A549 (cell line): ENCODE results near the gene CIAO2A. TPM values are rescaled to one million over a fixed set of nuclear protein-coding genes. Genes with fewer than 3 reads are reported as not detected.

Experiments used
- ATAC-seq, 2 experiments: fragments of 200-7000 bp in 1 of 2; fragments of >200 bp in 1 of 2; cut with Nextera tagmentation in 1 of 2; cut with Tn5 transposase in 1 of 2; 3 replicates each; pipeline versions ENCODE4 v1.8.0 to v1.9.1; 2018 to 2020; ENCODE audit warnings: mild to moderate bottlenecking in 1 of 2, moderate library complexity in 1 of 2
- CTCF ChIA-PET: fragments of 300-600 bp; sonication (Branson Sonifier 250); formaldehyde crosslinking; extraction: SDS; loops from one replicate; lab custom pipeline; 2021; ENCODE audit warnings: antibody characterized with exemption, inconsistent platforms; lab: Yijun Ruan, JAX
- POLR2A ChIA-PET: fragments of 350-600 bp; formaldehyde crosslinking; extraction: SDS; loops from one replicate; lab custom pipeline; 2021; ENCODE audit warnings: antibody characterized with exemption, inconsistent platforms; lab: Yijun Ruan, JAX
- DNase-seq, 2 experiments: peaks; one replicate each; pipeline versions ENCODE4 v3.0.0 to v3.0.0-alpha.2; 2011 to 2016; ENCODE audit warnings: low read depth in 1 of 2, low spot score in 1 of 2
- FAIRE-seq: peaks from 2 replicates; lab custom pipeline; 2011; peaks lifted over from hg19 to GRCh38; lab: Jason Lieb, UNC
- H3K27ac ChIP-seq, 2 experiments: fragments of >200 bp; sonication (Bioruptor Twin); formaldehyde crosslinking; 3 replicates each; pipeline ENCODE4 v1.5.1; 2016 to 2017
- H3K4me1 ChIP-seq: fragments of >200 bp; sonication (Bioruptor Twin); formaldehyde crosslinking; 3 replicates; pipeline ENCODE4 v1.6.1; 2016
- H3K4me2 ChIP-seq: fragments of >200 bp; sonication (Bioruptor Twin); formaldehyde crosslinking; 3 replicates; pipeline ENCODE4 v1.6.1; 2016
- H3K4me3 ChIP-seq: fragments of >200 bp; sonication (Bioruptor Twin); formaldehyde crosslinking; 3 replicates; pipeline ENCODE4 v1.5.1; 2016
- H3K9me3 ChIP-seq: fragments of >200 bp; sonication (Bioruptor Twin); formaldehyde crosslinking; 3 replicates; pipeline ENCODE4 v1.6.1; 2016
- BHLHE40 ChIP-seq: IDR thresholded peaks from 2 replicates; pipeline ENCODE4 v1.6.1; 2012; ENCODE audit warnings: low read depth, low read length, inconsistent platforms
- CBX2 ChIP-seq: fragments of 200-600 bp; sonication (generic); IDR thresholded peaks from 2 replicates; pipeline ENCODE4 v1.6.1; 2016; ENCODE audit warnings: low read depth, mild to moderate bottlenecking, borderline replicate concordance
- CHD4 ChIP-seq: fragments of 200-600 bp; sonication (generic); IDR thresholded peaks from 2 replicates; pipeline ENCODE4 v1.6.1; 2016; ENCODE audit warnings: antibody characterized with exemption, mild to moderate bottlenecking, borderline replicate concordance
- EP300 ChIP-seq, 2 experiments: fragments of >200 bp; sonication (Bioruptor Twin); formaldehyde crosslinking; IDR thresholded peaks; 2 replicates in 1 of 2; 3 replicates in 1 of 2; pipeline ENCODE4 v1.6.1; 2016 to 2017
- ESRRA ChIP-seq: fragments of 150-350 bp; IDR thresholded peaks from 2 replicates; pipeline ENCODE4 v1.6.1; 2014; ENCODE audit warnings: mild to moderate bottlenecking, low read length, borderline replicate concordance
- FOXS1 ChIP-seq: fragments of 250-450 bp; sonication (Bioruptor Pico); IDR thresholded peaks from 2 replicates; pipeline ENCODE4 v1.5.0; 2020; ENCODE audit warnings: mild to moderate bottlenecking, moderate library complexity
- GATA3 ChIP-seq: IDR thresholded peaks from 2 replicates; pipeline ENCODE4 v1.6.1; 2012; ENCODE audit warnings: borderline replicate concordance
- HEYL ChIP-seq: fragments of 250-450 bp; sonication (Bioruptor Pico); IDR thresholded peaks from 2 replicates; pipeline ENCODE4 v1.8.0; 2021; ENCODE audit warnings: mild to moderate bottlenecking, moderate library complexity
- JUN ChIP-seq, 2 experiments: fragments of >200 bp; sonication (Bioruptor Twin); formaldehyde crosslinking; IDR thresholded peaks; 2 replicates in 1 of 2; 3 replicates in 1 of 2; pipeline ENCODE4 v1.6.1; 2016 to 2017
- MAFK ChIP-seq: fragments of 450-650 bp; IDR thresholded peaks from 2 replicates; pipeline ENCODE4 v1.6.1; 2014; ENCODE audit not compliant: partially characterized antibody
- NFE2L2 ChIP-seq: fragments of 150-350 bp; conservative IDR thresholded peaks from 2 replicates; pipeline ENCODE4 v1.6.1; 2014; ENCODE audit warnings: low read length
- NPAS2 ChIP-seq: fragments of 250-450 bp; sonication (Bioruptor Pico); IDR thresholded peaks from 2 replicates; pipeline ENCODE4 v1.8.0; 2022; ENCODE audit warnings: mild to moderate bottlenecking, moderate library complexity, borderline replicate concordance
- PHF8 ChIP-seq: fragments of 200-600 bp; sonication (generic); IDR thresholded peaks from 2 replicates; pipeline ENCODE4 v1.6.1; 2016; ENCODE audit warnings: low read depth, mild to moderate bottlenecking, antibody characterized with exemption, moderate library complexity, borderline replicate concordance
- POLR2A ChIP-seq: IDR thresholded peaks from 2 replicates; pipeline ENCODE4 v1.6.1; 2012; ENCODE audit warnings: mild to moderate bottlenecking, low read length
- RAD21 ChIP-seq, 2 experiments: fragments of >200 bp in 1 of 2; sonication (Bioruptor Twin) in 1 of 2; formaldehyde crosslinking in 1 of 2; IDR thresholded peaks in 1 of 2; conservative IDR thresholded peaks in 1 of 2; 2 replicates in 1 of 2; 3 replicates in 1 of 2; pipeline ENCODE4 v1.6.1; 2012 to 2018; ENCODE audit warnings: inconsistent platforms in 1 of 2
- RFX5 ChIP-seq: fragments of 450-650 bp; IDR thresholded peaks from 2 replicates; pipeline ENCODE4 v1.7.1; 2014; ENCODE audit warnings: antibody characterized with exemption, mild to moderate bottlenecking, moderate library complexity
- SMC3 ChIP-seq: fragments of >200 bp; sonication (Bioruptor Twin); formaldehyde crosslinking; IDR thresholded peaks from 3 replicates; pipeline ENCODE4 v1.6.1; 2018; ENCODE audit warnings: inconsistent platforms
- SREBF2 ChIP-seq: fragments of 450-650 bp; IDR thresholded peaks from 2 replicates; pipeline ENCODE4 v1.6.1; 2014; ENCODE audit warnings: mild to moderate bottlenecking, moderate library complexity
- TFCP2L1 ChIP-seq: fragments of 250-450 bp; sonication (Bioruptor Pico); IDR thresholded peaks from 2 replicates; pipeline ENCODE4 v1.5.0; 2021; ENCODE audit warnings: mild to moderate bottlenecking
- ZNF302 ChIP-seq: fragments of 250-450 bp; sonication (Bioruptor Pico); IDR thresholded peaks from 2 replicates; pipeline ENCODE4 v1.9.0; 2021; ENCODE audit warnings: inconsistent platforms, mild to moderate bottlenecking, moderate library complexity
- WGBS: methylation state at CpG from one replicate; pipeline ENCODE4 v1.1.6; 2017; ENCODE audit errors: missing lambda C conversion rate; 5-methylcytosine and 5-hydroxymethylcytosine counted together
- polyA plus RNA-seq, 4 experiments: library from polyadenylated mRNA; depleted of rRNA in 3 of 4; stranded (reverse); fragments of >200 nt; fragmentation: RNase III in 1 of 4; extraction: RNeasy Plus Mini Kit Qiagen cat#74134 plus additional on column Dnase treatment in 1 of 4; gene quantifications; 2 replicates in 3 of 4; 3 replicates in 1 of 4; pipeline ENCODE4 v1.2.3, GENCODE V29; 2011 to 2017
- TF ChIP-seq, protein P1 (sequence below): fragments of >200 bp; sonication (Bioruptor Twin); formaldehyde crosslinking; IDR thresholded peaks from 3 replicates; pipeline ENCODE4 v1.6.1; 2016
- TF ChIP-seq, protein P2 (sequence below): fragments of 200-600 bp; sonication (generic); IDR thresholded peaks from 2 replicates; pipeline ENCODE4 v1.6.1; 2016; ENCODE audit warnings: antibody characterized with exemption, mild to moderate bottlenecking, moderate library complexity
- TF ChIP-seq, protein P3 (sequence below): IDR thresholded peaks from 2 replicates; pipeline ENCODE4 v1.6.1; 2012
- TF ChIP-seq, protein P4 (sequence below): fragments of 450-650 bp; IDR thresholded peaks from 2 replicates; pipeline ENCODE4 v1.6.1; 2014; ENCODE audit warnings: antibody characterized with exemption

CIAO2A gene
- polyA plus RNA-seq, 2 of the 4 experiments (the other 2 are of a cell fraction) = 156 to 231 TPM

DNA sequence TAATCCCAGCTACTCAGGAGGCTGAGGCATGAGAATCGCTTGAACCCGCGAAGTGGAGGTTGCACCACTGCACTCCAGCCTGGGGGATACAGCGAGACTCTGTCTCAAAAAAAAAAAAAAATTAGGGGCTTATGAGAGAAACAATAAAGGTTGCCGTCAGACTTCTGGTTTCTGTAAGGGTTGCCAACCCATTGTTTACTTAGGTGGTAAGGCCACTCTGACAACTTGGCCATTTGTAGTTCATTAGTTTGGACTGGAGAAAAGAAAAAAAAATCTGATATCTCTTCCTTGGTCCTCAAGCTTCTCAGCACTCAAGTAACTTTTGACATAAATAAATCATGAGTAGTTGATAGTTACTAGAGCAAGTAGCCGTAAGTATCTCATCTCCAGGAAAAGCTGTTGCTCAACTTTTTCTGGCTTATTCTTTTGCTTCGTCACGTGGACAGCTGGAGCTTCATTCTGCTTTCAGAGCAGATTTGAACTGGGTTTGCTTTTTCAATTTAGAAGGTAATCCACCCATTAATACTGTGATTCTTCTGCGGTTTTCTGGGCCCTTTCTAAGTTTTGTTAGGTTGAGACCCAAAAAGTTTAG lies 11.6 kb upstream of the CIAO2A start:
- Histone ChIP-seq H3K4me2 (no peak overlapping the region), H3K4me3 (no peak overlapping the region), H3K9me3 (no peaks in the 10 kb centered on the region), H3K27ac (no peak overlapping the region), H3K4me1 (peaks cover 11% of the 10 kb centered on the region; the same call in 2 of the 3 replicates)
- no peak for DNase-seq
- ChIA-PET POLR2A (interaction anchor here (1.2 kb wide), 1 partner anchor 9 kb away, joined by 7 read pairs; the partner anchor contains the start of gene SNX1), CTCF (interaction anchor here (0.6 to 1.4 kb wide), 6 partner anchors 9 to 129 kb away, joined by 3 to 5 read pairs (median 4); partner anchors contain the start of gene SNX1)
- peak; percentile 39 for FAIRE-seq
- 92% methylated on average over 9 of the region's 9 CpGs for whole genome bisulfite sequencing
- TF ChIP-seq EP300 (IDR thresholded peaks at IDR 0.05) (no peak), ZNF302 (CRISPR knock-in tag) (no peak), PHF8 (no peak), NPAS2 (CRISPR knock-in tag) (no peak), SMC3 (no peak), POLR2A (no peak), HEYL (no peak), RAD21 (conservative IDR thresholded peaks at IDR 0.05 in 1 of 2, IDR thresholded peaks at IDR 0.05 in 1 of 2) (no peak), RFX5 (no peak)
- TF ChIP-seq, protein P1, sequence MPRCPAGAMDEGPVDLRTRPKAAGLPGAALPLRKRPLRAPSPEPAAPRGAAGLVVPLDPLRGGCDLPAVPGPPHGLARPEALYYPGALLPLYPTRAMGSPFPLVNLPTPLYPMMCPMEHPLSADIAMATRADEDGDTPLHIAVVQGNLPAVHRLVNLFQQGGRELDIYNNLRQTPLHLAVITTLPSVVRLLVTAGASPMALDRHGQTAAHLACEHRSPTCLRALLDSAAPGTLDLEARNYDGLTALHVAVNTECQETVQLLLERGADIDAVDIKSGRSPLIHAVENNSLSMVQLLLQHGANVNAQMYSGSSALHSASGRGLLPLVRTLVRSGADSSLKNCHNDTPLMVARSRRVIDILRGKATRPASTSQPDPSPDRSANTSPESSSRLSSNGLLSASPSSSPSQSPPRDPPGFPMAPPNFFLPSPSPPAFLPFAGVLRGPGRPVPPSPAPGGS = no peak
- no peak for ATAC-seq

DNA sequence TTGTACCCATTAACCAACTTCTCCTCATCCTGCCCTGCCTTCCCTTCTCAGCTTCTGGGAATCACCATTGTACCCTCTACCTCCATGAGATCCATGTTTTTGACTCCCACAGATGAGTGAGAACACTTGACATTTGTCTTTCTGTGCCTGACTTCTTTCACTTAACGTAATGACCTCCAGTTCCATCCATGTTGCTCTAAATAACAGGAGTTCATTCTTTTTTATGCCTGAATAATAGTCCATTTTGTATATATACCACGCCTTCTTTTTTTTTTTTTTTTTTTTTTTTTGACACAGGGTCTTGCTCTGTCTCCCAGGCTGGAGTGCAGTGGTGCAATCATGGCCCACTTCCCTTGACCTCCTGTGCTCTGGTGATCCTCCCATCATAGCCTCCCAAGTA lies 8.9 kb upstream of the CIAO2A start:
- DNase-seq = no peak
- FAIRE-seq = no peak
- Histone ChIP-seq H3K9me3 (no peaks in the 10 kb centered on the region), H3K27ac (no peak overlapping the region), H3K4me3 (no peak overlapping the region), H3K4me2 (no peak overlapping the region), H3K4me1 (peaks cover 18% of the 10 kb centered on the region; the same call in 2 of the 3 replicates)
- WGBS = 98% methylated on average over 2 of the region's 2 CpGs
- TF ChIP-seq TFCP2L1 (CRISPR knock-in tag) (no peak), GATA3 (no peak), BHLHE40 (no peak), FOXS1 (CRISPR knock-in tag) (no peak), CBX2 (no peak), JUN (IDR thresholded peaks at IDR 0.05) (no peak), ESRRA (no peak), NFE2L2 (no peak), MAFK (no peak), SREBF2 (no peak), RFX5 (no peak), EP300 (IDR thresholded peaks at IDR 0.05) (no peak), CHD4 (no peak)
- TF ChIP-seq, protein P2, sequence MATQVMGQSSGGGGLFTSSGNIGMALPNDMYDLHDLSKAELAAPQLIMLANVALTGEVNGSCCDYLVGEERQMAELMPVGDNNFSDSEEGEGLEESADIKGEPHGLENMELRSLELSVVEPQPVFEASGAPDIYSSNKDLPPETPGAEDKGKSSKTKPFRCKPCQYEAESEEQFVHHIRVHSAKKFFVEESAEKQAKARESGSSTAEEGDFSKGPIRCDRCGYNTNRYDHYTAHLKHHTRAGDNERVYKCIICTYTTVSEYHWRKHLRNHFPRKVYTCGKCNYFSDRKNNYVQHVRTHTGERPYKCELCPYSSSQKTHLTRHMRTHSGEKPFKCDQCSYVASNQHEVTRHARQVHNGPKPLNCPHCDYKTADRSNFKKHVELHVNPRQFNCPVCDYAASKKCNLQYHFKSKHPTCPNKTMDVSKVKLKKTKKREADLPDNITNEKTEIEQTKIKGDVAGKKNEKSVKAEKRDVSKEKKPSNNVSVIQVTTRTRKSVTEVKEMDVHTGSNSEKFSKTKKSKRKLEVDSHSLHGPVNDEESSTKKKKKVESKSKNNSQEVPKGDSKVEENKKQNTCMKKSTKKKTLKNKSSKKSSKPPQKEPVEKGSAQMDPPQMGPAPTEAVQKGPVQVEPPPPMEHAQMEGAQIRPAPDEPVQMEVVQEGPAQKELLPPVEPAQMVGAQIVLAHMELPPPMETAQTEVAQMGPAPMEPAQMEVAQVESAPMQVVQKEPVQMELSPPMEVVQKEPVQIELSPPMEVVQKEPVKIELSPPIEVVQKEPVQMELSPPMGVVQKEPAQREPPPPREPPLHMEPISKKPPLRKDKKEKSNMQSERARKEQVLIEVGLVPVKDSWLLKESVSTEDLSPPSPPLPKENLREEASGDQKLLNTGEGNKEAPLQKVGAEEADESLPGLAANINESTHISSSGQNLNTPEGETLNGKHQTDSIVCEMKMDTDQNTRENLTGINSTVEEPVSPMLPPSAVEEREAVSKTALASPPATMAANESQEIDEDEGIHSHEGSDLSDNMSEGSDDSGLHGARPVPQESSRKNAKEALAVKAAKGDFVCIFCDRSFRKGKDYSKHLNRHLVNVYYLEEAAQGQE = no peak
- TF ChIP-seq, protein P3, sequence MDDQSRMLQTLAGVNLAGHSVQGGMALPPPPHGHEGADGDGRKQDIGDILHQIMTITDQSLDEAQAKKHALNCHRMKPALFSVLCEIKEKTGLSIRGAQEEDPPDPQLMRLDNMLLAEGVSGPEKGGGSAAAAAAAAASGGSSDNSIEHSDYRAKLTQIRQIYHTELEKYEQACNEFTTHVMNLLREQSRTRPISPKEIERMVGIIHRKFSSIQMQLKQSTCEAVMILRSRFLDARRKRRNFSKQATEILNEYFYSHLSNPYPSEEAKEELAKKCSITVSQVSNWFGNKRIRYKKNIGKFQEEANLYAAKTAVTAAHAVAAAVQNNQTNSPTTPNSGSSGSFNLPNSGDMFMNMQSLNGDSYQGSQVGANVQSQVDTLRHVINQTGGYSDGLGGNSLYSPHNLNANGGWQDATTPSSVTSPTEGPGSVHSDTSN = no peak
- TF ChIP-seq, protein P4, sequence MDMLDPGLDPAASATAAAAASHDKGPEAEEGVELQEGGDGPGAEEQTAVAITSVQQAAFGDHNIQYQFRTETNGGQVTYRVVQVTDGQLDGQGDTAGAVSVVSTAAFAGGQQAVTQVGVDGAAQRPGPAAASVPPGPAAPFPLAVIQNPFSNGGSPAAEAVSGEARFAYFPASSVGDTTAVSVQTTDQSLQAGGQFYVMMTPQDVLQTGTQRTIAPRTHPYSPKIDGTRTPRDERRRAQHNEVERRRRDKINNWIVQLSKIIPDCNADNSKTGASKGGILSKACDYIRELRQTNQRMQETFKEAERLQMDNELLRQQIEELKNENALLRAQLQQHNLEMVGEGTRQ = no peak
- ChIA-PET CTCF (interaction anchor here (1.3 kb wide), 1 partner anchor 35 kb away, joined by 3 read pairs; no protein-coding TSS in a partner anchor), POLR2A (no interaction called here)
- ATAC-seq = no peak
